Head of caudate nucleus (tissue), 42 donors: ENCODE measurements around the gene SLAMF1.
A peak's percentile ranks its signal among the peaks of the same experiment; 100 is the strongest.
"Not testable (repeated sequence)": the region's sequence is repeated elsewhere in the genome, so short reads cannot be mapped to it uniquely, and the experiment has no call there.

ENCODE experiments used
- DNase-seq, 42 donors: peaks; one replicate each; pipeline versions ENCODE4 v3.0.0 to v3.0.0-alpha.2; 2020 to 2021; ENCODE audit warnings: mixed read lengths in 7 of 42
- intact Hi-C: fragments of 100-400 bp; cut with DNase I; formaldehyde crosslinking; loops from one replicate; pipeline ENCODE4 v1.15.0; 2022

The SLAMF1 gene

GRCh38 chr1:160667896-160668295 is 21.1 kb upstream of the SLAMF1 start:
- intact Hi-C loops: no loop called here
- DNase-seq: no peak

- DNase-seq: peak in 1 of 42 donors; percentile 33
- intact Hi-C loops: no loop called here
These were observed 19.2 kb upstream of the SLAMF1 start for GRCh38 chr1:160666079-160666442.

GRCh38 chr1:160665330-160666078 is 18.7 kb upstream of the SLAMF1 start:
- peak in 8 of 42 donors; percentile 10 to 49 (median 22) for DNase-seq
- intact Hi-C loops: no loop called here

- intact Hi-C loops: no loop called here
- no peak for DNase-seq
These were observed 17.8 kb upstream of the SLAMF1 start for GRCh38 chr1:160664573-160665051.

GRCh38 chr1:160662910-160663309 is 16.1 kb upstream of the SLAMF1 start:
- intact Hi-C loops: no loop called here
- peak in 1 of 42 donors; percentile 32 for DNase-seq

GRCh38 chr1:160659566-160659965 is 12.7 kb upstream of the SLAMF1 start:
- intact Hi-C loops: no loop called here
- no peak for DNase-seq

GRCh38 chr1:160658814-160659193 is 12.0 kb upstream of the SLAMF1 start:
- intact Hi-C loops: no loop called here
- DNase-seq: no peak

GRCh38 chr1:160658162-160658813 is 11.4 kb upstream of the SLAMF1 start:
- intact Hi-C loops: no loop called here
- no peak for DNase-seq

- intact Hi-C loops: no loop called here
- no peak for DNase-seq
These were observed 10.5 kb upstream of the SLAMF1 start for GRCh38 chr1:160657250-160657781.

- intact Hi-C loops: no loop called here
- DNase-seq: no peak
These were observed 9.9 kb upstream of the SLAMF1 start for GRCh38 chr1:160656737-160657136.

- intact Hi-C loops: no loop called here
- DNase-seq: no peak
These were observed 6.8 kb upstream of the SLAMF1 start for GRCh38 chr1:160653620-160654016.

- no peak for DNase-seq
- intact Hi-C loops: no loop called here
These were observed 6.2 kb upstream of the SLAMF1 start for GRCh38 chr1:160652924-160653619.

- peak in 1 of 42 donors; percentile 5 for DNase-seq
- intact Hi-C loops: not testable (repeated sequence)
These were observed 5.3 kb upstream of the SLAMF1 start for GRCh38 chr1:160652065-160652641.

- no peak for DNase-seq
- intact Hi-C loops: no loop called here
These were observed 4.7 kb upstream of the SLAMF1 start for GRCh38 chr1:160651433-160652064.

- intact Hi-C loops: no loop called here
- DNase-seq: no peak
These were observed 481 bp upstream of the SLAMF1 start for GRCh38 chr1:160647329-160647720.

- no peak for DNase-seq
- intact Hi-C loops: no loop called here
These were observed 664 bp downstream of the SLAMF1 start for GRCh38 chr1:160646180-160646579.

- no peak for DNase-seq
- intact Hi-C loops: no loop called here
These were observed 1.3 kb downstream of the SLAMF1 start for GRCh38 chr1:160645386-160646130.

- intact Hi-C loops: no loop called here
- no peak for DNase-seq
These were observed 2.4 kb downstream of the SLAMF1 start for GRCh38 chr1:160644399-160644798.
